Stimulated activated CD4-positive, alpha-beta T cell treated with anti-CD3 and anti-CD28 coated beads, Interleukin-4, amount 100 ng/mL, for 48 hours (primary cell): ENCODE data around the gene PDE4D.
"Not testable (repeated sequence)": the region's sequence is repeated elsewhere in the genome, so short reads cannot be mapped to it uniquely, and the experiment has no call there.

Experiments used
- DNase-seq, 2 donors: peaks; one replicate each; pipeline ENCODE4 v3.0.0-alpha.2; 2020; ENCODE audit warnings: low read depth in 2 of 2

The PDE4D gene

DNA sequence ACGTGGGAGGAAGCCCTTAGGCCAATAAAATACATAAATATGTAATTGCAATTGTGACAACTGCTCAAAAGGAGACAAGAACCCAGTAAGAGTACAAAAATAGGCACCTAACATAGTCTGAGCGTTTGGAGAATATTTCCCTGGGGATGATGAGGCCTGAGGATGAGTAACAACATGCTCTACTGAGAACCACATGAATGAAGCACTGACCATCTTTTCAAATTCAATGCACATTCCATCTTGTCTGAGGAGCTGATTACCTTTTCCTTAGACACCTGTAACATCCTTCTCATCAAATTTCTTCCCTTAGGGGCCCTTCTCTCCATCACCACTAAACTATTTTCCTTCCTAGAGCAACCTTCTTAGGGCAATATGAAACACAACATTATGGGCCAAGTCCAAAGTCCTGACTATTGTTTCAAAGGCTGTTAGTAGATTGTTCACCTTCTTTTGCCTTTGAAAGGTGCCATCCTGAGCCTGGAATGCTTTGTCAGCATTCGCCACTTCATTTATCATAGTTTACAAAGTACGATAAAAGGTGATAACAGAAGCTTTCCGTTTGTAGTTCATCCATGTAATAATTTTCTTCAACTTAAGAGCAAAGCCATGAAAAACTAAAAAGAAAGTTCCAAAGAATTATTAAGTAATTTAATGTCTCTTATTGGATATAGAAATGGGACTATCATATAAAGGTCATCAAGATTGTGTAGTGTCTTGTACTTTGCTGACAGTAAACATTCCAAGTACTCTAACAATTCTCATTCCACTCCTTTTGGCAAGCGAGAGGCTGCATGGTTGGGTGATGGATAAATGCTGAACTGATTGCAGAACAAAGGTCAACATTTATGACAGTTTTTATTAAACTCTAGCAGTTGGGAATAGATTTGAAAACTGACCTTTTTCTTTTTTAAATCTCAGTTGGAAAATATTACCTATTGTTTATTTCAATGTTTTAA lies 471.3 kb downstream of the PDE4D start:
- no peak for DNase-seq

DNA sequence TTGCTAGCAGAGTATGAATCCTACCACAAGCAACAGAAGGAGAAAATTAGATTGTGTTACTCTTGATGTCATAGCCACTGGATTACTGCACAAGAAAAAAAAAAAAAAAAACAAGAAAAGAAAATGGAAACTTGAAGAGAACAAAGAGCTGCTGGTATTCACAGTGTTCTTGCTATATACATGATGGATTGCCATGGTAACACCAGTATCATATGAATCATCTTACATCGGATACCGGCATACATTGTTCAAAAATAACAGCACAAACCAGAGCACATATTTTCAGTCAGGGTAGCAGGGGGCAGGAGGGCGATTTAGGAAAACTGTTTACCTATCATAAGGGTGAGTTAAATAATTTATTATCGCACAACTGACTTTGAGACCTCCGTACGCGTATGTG lies 472.9 kb downstream of the PDE4D start:
- DNase-seq: no peak

DNA sequence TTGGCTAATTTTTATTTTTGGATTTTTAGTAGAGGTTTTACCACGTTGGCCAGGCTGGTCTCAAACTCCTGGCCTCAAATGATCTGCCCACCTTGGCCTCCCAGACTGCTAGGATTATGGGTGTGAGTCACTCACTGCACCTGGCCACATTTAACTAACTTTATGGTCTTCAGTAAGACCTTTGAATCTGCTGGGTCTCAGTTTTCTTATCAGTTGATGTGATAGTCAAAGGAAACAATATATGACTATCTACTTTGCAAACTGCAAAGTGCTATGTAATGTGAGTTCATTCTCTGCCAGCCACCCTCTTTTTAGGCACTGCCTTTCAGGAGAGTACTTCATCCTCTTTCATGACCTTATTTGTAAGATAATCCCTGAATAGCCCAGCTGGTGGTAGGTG lies 474.7 kb downstream of the PDE4D start:
- DNase-seq: no peak

DNA sequence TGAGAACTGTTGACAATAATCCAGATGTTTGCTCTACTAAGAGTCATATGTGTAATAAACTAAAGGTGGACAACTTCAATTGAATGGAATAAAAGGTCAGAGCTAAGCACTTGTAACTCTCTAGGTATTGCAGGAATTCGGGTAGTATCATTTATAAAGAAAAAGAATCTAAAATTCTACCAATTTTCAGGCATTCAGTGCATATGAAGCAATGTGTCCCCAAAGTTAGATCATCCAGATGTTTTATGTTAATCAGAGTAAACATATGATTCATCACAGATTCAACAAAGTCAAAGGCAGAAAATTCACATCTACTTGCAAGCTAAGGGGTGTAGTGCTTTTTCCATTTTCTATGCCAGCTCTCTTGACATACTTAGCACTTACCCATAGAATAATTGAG lies 477.1 kb downstream of the PDE4D start:
- no peak for DNase-seq

DNA sequence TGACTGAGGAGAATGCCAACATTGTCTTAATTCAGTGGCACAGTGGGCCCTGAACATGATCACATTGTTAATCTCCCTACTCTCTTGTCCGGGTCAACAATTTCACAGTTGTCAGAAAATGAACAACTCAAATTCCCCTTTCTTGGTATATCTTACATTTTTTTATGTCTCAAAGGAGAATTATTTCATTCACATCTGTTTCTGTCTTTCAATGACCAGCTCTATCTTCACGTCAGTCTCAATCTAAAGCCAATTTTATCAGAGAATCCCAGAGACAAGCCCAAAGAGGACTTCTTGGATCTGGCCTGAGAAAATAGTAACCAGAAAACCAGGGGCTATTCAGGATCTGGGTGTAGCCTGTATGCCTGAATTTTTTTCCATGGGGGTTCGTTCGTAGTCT lies 477.5 kb downstream of the PDE4D start:
- DNase-seq: no peak

DNA sequence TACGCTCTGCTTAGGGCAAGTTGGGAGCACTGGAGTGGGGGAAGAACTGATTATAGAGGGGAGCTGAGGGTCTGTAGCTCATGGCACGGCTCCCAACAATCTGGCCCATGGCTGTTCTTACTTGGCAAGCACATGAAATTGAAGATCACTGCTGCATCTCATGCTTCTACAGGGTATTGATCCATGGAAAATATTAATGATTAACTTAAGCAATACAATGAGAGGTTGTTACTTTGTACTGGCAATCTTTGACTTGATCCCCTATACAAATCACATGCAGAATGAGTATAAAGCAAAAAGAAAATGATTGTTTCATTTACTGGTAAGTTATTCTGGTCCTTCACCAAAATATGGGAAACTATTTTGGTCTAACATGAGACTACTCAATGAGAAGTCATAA lies 481.1 kb downstream of the PDE4D start:
- DNase-seq: no peak

DNA sequence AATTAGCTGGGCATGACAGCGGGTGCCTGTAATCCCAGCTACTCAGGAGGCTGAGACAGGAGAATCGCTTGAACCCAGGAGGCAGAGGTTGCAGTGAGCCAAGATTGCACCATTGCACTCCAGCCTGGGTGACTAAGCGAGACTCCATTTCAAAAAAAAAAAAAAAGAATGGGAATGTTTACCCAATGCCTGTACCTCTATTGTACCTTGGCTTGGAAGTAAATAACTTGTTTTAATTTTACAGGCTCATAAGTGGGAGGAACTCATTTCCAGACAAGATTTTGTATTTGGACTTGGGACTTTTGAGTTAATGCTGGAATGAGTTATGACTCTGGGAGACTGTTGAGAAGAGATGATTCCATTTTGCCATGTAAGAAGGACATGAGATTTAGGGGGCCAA lies 484.5 kb downstream of the PDE4D start:
- DNase-seq: not testable (repeated sequence)

DNA sequence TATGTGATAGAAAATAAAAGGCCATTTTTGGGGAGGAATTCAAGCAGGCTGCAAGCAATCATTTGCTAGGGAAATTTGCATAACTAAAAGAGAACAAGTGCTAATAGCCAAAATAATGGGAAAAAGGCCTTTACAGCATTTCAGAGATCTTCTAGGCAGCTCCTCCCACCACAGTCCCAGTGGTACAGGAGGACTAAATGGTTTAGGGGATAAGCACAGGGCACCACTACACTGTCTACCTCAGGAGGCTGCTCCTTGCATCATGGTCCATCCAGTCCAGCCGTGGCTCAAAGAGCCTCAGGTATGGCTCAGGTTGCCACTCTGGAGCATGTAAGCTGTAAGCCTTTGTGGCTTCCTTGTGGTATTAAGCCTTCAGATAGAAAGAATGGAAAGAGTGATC lies 485.6 kb downstream of the PDE4D start:
- DNase-seq: no peak

DNA sequence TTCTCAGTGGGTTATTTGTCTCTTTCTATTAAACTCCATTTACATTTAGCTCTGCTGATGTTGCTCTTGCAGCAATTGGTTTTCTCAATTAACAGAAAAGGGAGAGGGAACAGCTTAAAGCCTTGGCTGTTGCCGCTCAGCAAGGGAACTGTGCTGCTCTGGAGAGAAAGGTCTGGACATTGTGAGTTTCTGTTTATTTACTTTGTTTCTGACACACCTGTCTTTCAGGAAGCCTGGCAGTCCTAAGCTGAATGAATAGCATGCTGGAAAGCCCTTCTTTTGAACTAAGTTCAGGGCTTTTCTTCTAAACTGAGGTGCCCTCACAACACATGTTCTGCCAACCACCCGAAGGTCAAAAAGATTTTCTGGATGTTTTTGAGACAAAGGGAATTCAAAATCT lies 491.9 kb downstream of the PDE4D start:
- no peak for DNase-seq

DNA sequence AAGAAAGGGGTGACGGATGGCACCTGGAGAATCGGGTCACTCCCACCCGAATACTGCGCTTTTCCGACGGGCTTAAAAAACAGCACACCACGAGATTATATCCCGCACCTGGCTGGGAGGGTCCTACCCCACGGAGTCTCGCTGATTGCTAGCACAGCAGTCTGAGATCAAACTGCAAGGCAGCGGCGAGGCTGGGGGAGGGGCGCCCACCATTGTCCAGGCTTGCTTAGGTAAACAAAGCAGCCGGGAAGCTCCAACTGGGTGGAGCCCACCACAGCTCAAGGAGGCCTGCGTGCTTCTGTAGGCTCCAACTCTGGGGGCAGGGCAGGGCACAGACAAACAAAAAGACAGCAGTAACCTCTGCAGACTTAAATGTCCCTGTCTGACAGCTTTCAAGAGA lies 498.6 kb downstream of the PDE4D start:
- DNase-seq: not testable (repeated sequence)

DNA sequence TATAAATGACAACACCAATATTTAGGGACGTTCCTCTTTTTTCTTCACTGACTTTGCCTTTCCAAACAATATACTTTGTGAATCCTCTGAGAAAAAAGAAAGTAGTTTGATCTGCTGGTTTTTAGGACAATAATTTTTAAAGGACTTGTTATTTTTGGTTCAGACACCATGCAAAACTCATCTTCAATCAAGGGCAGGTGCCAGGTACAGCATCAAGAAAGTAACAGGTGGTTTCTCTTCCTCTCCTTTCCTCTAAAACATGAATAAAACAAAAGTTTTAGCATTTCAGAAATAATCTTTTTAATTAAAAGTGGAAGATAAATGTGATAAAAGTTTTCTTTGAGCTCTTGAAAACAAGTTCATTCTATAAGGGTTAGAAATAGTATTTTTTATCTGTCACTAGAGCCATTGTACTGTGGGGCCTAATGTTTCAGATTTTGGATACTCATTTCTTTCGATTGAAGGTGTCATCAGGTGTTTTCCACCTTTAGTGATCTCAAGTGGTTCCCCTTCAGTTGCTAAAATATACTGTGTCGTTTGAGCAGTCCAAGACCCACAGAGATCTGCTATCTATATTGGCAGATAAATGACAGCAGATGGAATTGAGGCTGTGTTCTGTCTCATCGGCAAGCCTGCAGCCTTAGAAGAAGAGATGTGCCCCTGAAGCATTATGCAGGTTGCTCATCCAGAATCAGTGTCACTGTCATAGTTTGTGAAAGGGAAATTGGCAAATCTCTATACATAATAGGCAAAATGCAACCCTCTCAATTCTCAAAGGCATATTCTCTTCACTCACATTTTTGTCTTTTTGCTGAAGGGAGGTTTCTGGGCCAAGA lies 499.7 kb downstream of the PDE4D start:
- no peak for DNase-seq

DNA sequence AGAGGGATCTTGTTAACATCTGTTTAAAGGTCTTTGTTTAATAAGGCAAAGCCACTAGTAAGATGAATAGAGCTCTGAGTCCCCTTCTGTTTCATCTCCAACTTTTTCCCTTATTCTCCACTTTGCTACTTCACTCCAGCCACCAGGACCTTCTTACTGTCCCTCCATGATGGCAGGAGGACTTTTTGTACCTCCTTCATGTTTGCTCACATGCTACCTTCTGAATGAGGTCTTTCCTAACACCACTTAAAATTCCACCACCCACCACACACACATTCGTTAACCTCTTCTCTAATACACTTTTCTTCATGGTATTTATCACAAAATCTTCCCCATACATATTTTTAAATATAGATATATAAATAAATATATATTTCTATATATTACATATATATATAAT lies 501.9 kb downstream of the PDE4D start:
- no peak for DNase-seq

DNA sequence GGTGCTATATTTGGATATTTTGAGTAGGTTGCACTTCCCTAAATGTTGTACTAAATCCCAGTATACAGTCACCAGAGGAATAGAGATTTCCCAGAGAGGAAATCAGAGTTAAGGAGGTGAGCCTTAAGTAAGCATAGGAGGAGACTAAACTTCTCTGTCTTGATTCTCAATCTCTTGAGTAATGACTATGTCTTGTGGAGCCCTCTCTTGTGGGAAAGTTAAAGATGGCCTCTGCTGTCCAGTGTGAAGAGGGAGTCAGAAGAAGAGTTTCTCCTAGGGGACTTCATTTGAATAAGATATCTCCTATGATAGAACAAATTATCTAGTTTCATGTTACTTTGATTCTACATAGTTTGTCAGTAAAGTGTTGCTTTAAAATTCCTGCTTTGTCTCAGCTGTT lies 502.5 kb downstream of the PDE4D start:
- DNase-seq: no peak

DNA sequence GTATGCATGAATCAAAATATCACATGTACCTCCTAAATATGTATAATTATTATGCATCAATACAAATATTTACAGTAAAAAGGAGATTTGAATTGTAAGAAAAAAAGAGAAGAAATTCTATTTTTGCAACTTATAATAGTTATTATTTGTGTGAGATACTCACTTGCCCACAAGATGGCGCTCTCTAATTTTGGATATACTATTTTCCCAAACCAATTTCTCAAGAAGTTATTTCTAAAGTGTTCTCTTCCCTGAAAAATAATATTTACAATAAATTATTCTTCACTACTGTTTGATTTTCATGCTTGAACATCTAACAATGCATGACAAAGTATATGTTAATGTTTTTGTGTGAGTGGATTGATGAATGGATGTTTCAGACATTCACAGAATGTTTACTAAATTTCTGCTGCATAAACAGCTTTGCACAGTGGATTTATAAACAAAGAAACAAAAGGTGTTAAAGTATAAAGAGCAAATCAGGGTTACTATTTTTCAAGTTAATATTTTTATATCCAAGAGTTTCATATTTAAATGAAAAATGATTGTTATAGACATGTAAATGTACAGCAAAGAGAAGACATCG lies 503.4 kb downstream of the PDE4D start:
- DNase-seq: no peak

DNA sequence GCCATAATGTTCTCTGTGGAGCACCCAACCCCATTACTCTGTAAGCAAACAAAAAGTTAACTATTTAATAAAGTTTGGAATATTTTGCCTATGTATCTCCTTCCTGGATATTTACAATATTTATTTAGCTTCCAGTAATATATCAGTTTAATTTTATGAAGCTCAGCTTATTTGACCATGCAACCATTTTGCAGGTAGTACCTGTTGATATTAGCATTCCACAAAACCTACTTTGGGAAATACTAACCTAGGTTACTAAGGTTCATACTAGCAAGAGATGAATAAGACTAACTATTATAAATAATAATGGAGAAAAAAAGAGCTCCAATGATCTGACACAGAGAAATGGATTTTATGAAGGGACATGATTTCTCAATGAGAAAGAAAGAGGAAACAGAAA lies 506.4 kb downstream of the PDE4D start:
- no peak for DNase-seq

DNA sequence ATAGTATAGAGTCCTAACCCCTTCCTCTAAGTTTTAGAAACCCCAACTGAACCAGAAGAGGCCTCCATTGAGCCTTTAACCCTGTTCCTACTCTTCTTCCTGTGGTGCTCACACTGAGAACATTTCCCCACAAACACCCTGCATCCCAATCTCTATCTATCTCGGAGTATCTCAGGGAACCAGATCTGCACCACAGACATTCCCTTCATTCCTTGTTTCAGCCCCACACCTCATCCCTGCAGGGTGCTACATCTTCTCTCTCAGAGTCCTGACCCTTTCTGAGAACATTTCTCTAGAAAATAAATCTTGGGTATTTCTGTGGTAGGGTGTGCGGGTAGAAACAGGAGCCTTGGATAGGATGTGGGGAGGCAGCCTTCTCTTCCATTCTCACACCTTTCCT lies 507.8 kb downstream of the PDE4D start:
- no peak for DNase-seq

DNA sequence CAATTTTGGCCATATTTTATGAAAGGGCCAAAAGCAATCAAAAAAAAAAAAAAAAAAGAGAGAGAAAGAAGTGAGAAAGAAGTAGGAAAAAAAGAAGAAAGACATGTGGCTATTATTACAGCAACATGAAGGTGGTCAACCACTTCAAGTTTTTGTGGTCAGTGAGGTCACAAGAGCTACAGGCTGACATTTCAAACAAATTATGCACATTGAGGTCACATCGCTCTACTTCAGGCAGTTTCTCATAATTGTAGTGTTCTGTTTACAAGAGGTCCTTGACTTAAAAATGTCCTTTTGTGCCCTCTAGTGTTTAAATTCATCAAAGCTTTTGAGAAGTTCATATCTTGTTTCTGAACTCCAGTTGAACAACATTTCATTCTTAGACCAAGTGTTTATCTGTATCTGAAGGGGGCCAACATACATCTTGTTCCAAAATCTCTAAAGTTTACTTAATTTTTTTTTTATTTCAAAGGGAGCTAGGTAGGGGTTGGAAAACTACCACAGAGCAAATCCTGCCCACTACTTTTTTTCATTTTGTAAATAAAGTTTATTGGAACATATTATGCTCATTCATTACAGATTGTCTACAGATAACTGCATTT lies 513.1 kb downstream of the PDE4D start:
- DNase-seq: no peak

DNA sequence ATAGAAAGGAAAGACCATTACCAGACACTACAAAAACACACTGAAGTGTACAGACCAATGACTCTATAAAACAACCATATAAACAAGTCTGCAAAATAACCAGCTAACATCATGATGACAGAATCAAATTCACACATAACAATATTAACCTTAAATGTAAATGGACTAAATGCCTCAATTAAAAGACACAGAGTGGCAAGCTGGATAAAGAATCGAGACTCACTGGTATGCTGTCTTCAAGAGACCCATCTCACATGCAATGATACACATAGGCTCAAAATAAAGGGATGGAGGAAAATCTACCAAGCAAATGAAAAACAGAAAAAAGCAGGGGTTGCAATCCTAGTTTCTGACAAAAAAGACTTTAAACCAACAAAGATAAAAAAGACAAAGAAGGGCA lies 519.5 kb downstream of the PDE4D start:
- DNase-seq: not testable (repeated sequence)

DNA sequence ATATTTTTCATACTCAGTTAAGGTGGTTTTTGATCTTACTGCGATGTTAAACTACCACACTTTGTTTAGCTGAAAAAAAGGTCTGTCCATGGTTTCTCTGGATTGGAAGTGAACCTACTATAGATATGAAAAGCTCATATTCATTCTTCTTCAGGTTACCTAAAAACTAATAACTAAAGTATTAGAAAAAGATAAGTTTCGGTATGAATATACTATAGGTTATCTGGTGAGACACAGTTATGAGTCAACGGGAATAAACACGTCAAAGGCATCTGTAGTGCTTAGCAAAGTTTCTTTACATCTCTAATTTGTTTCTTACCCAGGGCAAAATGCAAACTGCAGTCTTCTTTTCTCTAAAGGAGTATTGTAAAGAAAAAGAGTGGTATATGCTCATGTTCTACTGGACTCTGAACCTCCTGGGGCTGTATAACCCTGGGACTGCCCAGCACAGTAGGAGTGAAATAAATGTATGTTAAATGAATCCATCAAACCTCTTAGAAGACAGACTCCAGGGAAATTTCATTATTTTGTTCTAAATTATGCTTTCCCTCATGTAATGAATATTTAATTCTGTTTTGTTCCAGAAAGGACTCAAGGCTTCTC lies 521.9 kb downstream of the PDE4D start:
- no peak for DNase-seq

DNA sequence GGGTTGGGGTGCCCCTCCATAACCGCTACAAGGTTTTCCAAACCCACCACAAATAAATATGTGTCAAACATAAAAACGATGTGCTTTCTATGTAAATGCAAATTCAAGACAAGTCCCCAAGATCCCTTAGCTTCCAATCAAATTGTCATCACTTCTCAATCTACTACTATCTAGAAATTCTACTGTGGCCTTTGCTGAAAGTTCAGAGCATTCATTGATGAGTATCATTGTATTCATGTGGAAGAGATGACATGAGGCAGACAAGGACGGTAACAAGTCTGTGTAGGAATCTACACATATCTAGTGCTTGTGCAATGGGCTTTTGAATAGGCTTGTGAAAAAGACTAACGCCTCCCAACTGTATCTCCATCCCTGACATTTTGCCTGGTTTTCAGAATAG lies 524.6 kb downstream of the PDE4D start:
- no peak for DNase-seq

DNA sequence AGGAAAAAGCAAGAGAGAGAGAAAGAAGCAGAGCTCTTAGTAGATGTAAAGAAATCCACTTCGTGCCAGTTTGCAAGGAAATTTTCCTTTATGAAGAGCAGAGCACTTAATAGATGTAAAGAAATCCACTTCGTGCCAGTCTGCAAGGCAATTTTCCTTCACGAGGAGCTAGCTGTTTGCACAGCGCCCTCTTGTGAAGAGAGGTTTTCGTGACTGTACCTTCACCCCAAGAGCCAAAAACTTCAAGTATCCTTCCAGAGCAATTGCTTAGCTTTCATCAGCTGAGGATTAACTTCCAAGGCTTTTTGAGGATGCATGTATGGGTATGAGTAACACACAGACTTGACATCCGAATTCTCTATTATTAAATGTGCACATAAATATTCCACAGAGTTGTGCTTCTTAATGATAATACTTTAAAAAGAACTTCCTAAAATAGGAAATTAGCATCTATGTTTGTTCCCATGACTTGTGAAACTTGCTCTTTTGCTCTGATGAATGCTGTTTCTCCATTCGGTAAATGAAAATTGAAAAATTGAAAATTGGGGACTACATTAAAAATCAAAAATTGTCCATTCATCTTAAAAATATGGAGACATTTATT lies 525.6 kb downstream of the PDE4D start:
- DNase-seq: peak; percentile 13 to 39
